ENCODE data around the gene KLHL34.

GRCh38 chrX:21661316-21661715 is 3.2 kb upstream of the KLHL34 start:
- TF ChIP-seq CTCF (IDR thresholded peaks at IDR 0.05) (no peak), POLR2AphosphoS5 (IDR thresholded peaks at IDR 0.05) (no peak), POLR2A (IDR thresholded peaks at IDR 0.05) (no peak)
